Astrocyte of the hippocampus (primary cell): Measurements from ENCODE around the gene HIVEP3.

Experiments used
- DNase-seq: peaks from one replicate; pipeline ENCODE4 v3.0.0; 2011; ENCODE audit warnings: low read depth, low spot score

The HIVEP3 gene

GRCh38 chr1:41468122-41468762 is 450.5 kb downstream of the HIVEP3 start:
- DNase-seq: no peak

- no peak for DNase-seq
Observed at GRCh38 chr1:41467673-41468072, 451.0 kb downstream of the HIVEP3 start.

GRCh38 chr1:41466146-41466545 is 452.6 kb downstream of the HIVEP3 start:
- DNase-seq: no peak

GRCh38 chr1:41465741-41466140 is 453.0 kb downstream of the HIVEP3 start:
- no peak for DNase-seq

- no peak for DNase-seq
Observed at GRCh38 chr1:41464885-41465284, 453.8 kb downstream of the HIVEP3 start.

GRCh38 chr1:41463516-41463915 is 455.2 kb downstream of the HIVEP3 start:
- DNase-seq: no peak

- no peak for DNase-seq
Observed at GRCh38 chr1:41462680-41463004, 456.1 kb downstream of the HIVEP3 start.

- DNase-seq: peak; percentile 81
Observed at GRCh38 chr1:41461790-41462679, 456.7 kb downstream of the HIVEP3 start.

GRCh38 chr1:41456847-41457540 is 461.7 kb downstream of the HIVEP3 start:
- DNase-seq: peak; percentile 38
